K562 (cell line): ENCODE results near the gene C19orf85. TPM values are rescaled to one million over a fixed set of nuclear protein-coding genes. Genes with fewer than 3 reads are reported as not detected.

Experiments used
- ATAC-seq: fragments of 200-7000 bp; cut with Tn5 transposase; 3 replicates; pipeline ENCODE4 v1.9.1; 2020; ENCODE audit warnings: moderate library complexity
- BruUV-seq: library from RNA; stranded (reverse); fragments of 400-500 nt; replicated peaks from 2 replicates; lab custom pipeline; 2021; lab: Mats Ljungman, UMichigan
- CTCF ChIA-PET: fragments of 300-600 bp; formaldehyde crosslinking; extraction: SDS; loops from one replicate; lab custom pipeline; 2021; ENCODE audit warnings: low intra/inter-chr PET ratio; lab: Yijun Ruan, JAX
- POLR2A ChIA-PET: fragments of 300-600, 350-650 bp; sonication (Branson Sonifier 250); formaldehyde crosslinking; extraction: SDS; loops from one replicate; lab custom pipeline; 2021; ENCODE audit warnings: antibody characterized with exemption, inconsistent platforms; lab: Yijun Ruan, JAX
- DNase-seq, 4 experiments: peaks; one replicate each; pipeline versions ENCODE4 v3.0.0 to v3.0.0-alpha.2; 2011 to 2018; ENCODE audit warnings: low spot score in 3 of 4, mixed read lengths in 3 of 4; ENCODE audit errors: extremely low read depth in 1 of 4
- FAIRE-seq: peaks from 2 replicates; lab custom pipeline; 2011; peaks lifted over from hg19 to GRCh38; lab: Jason Lieb, UNC
- H2AFZ ChIP-seq: 2 replicates; pipeline ENCODE4 v1.6.0; 2011; ENCODE audit warnings: low read depth, low read length, control low read depth, inconsistent platforms
- H3K27ac ChIP-seq: fragments of 200-600 bp; 3 replicates; pipeline ENCODE4 v1.8.0; 2011; ENCODE audit warnings: low read depth, mild to moderate bottlenecking, control low read depth, inconsistent platforms, low read length, moderate library complexity, mixed read lengths; ENCODE audit errors: extremely low read depth
- H3K27me3 ChIP-seq, 2 experiments: fragments of 300-600 bp in 1 of 2; 2 replicates in 1 of 2; 3 replicates in 1 of 2; pipeline versions ENCODE4 v1.6.0 to v1.8.0; 2011; ENCODE audit warnings: inconsistent platforms in 2 of 2, low read length in 2 of 2, mild to moderate bottlenecking in 1 of 2, mixed read lengths in 1 of 2, moderate library complexity in 1 of 2; ENCODE audit not compliant: control insufficient read depth in 2 of 2, insufficient read depth in 2 of 2
- H3K36me3 ChIP-seq: fragments of 300-600 bp; 3 replicates; pipeline ENCODE4 v1.8.0; 2011; ENCODE audit warnings: mild to moderate bottlenecking, low read length, inconsistent platforms; ENCODE audit not compliant: control insufficient read depth, insufficient read depth
- H3K4me1 ChIP-seq, 2 experiments: fragments of 200-600 bp in 1 of 2; replicated peaks in 1 of 2; 2 replicates in 1 of 2; 3 replicates in 1 of 2; pipeline versions ENCODE4 v1.5.1 to v1.8.0; 2011; ENCODE audit warnings: inconsistent platforms in 2 of 2, low read length in 2 of 2, mild to moderate bottlenecking in 1 of 2, mixed read lengths in 1 of 2, moderate library complexity in 1 of 2; ENCODE audit not compliant: control insufficient read depth in 2 of 2, insufficient read depth in 2 of 2
- H3K4me2 ChIP-seq: 2 replicates; pipeline ENCODE4 v1.6.1; 2011; ENCODE audit warnings: low read length, control low read depth, inconsistent platforms, mixed read lengths; ENCODE audit not compliant: insufficient read depth
- H3K4me3 ChIP-seq: fragments of 200-600 bp; sonication (generic), shearing (Covaris generic); 2 replicates; pipeline ENCODE4 v1.5.1; 2016; ENCODE audit warnings: control low read depth, inconsistent platforms
- H3K79me2 ChIP-seq: fragments of 200-600 bp; 3 replicates; pipeline ENCODE4 v1.8.0; 2011; ENCODE audit warnings: low read length, inconsistent platforms; ENCODE audit not compliant: control insufficient read depth, insufficient read depth
- H3K9ac ChIP-seq, 2 experiments: 2 replicates each; pipeline versions ENCODE4 v1.6.0 to v1.6.1; 2011; ENCODE audit warnings: low read depth in 2 of 2, low read length in 2 of 2, control low read depth in 1 of 2, inconsistent platforms in 1 of 2, mild to moderate bottlenecking in 1 of 2, mixed read lengths in 1 of 2; ENCODE audit not compliant: insufficient read depth in 1 of 2
- H3K9me1 ChIP-seq: one replicate; pipeline ENCODE4 v1.6.0; 2011; ENCODE audit warnings: inconsistent platforms, mild to moderate bottlenecking, low read length, moderate library complexity; ENCODE audit not compliant: control insufficient read depth, insufficient read depth
- H3K9me3 ChIP-seq: replicated peaks from 2 replicates; pipeline ENCODE4 v1.5.1; 2011; ENCODE audit warnings: low read depth, low read length, inconsistent platforms; ENCODE audit not compliant: control insufficient read depth, insufficient read depth
- H4K20me1 ChIP-seq: replicated peaks from 2 replicates; pipeline ENCODE4 v1.6.1; 2011; ENCODE audit warnings: low read length, inconsistent platforms, mixed read lengths; ENCODE audit not compliant: control insufficient read depth, insufficient read depth
- JUND ChIP-seq, 2 experiments: IDR thresholded peaks; 2 replicates in 1 of 2; 3 replicates in 1 of 2; pipeline ENCODE4 v1.6.1; 2011; ENCODE audit warnings: borderline replicate concordance in 2 of 2, low read depth in 2 of 2, low read length in 2 of 2, improper control_type of control experiment in 1 of 2, missing biosample characterization in 1 of 2, missing genetic modification characterization in 1 of 2, missing genetic modification reagents in 1 of 2
- KLF16 ChIP-seq: IDR thresholded peaks from 2 replicates; pipeline ENCODE4 v1.6.1; 2016; ENCODE audit warnings: antibody characterized with exemption
- LCOR ChIP-seq: sonication (generic); formaldehyde crosslinking; IDR thresholded peaks from 2 replicates; pipeline ENCODE4 v1.8.0; 2022; ENCODE audit warnings: mild to moderate bottlenecking, missing genetic modification reagents
- MAFK ChIP-seq: IDR thresholded peaks from 2 replicates; pipeline ENCODE4 v1.6.1; 2011; ENCODE audit warnings: low read length, improper control_type of control experiment
- RAD21 ChIP-seq, 2 experiments: fragments of 250-450 bp in 1 of 2; fragments of 450-650 bp in 1 of 2; sonication (Bioruptor Pico) in 1 of 2; formaldehyde crosslinking in 1 of 2; IDR thresholded peaks in 1 of 2; conservative IDR thresholded peaks in 1 of 2; 2 replicates each; pipeline versions ENCODE4 v1.4.0 to v1.8.0; 2020 to 2022; ENCODE audit warnings: mild to moderate bottlenecking in 2 of 2, moderate library complexity in 1 of 2
- RBM17 ChIP-seq: fragments of 200-400 bp; formaldehyde crosslinking; IDR thresholded peaks from 2 replicates; pipeline ENCODE4 v1.6.1; 2017; ENCODE audit warnings: low read depth, mild to moderate bottlenecking, low read length, borderline replicate concordance
- SNRNP70 ChIP-seq: fragments of 200-400 bp; formaldehyde crosslinking; optimal IDR thresholded peaks from 2 replicates; pipeline ENCODE3; 2017; ENCODE audit warnings: low read depth, low read length
- WGBS: fragments of 100-300 bp; shearing (Covaris generic); methylation state at CpG from one replicate; pipeline ENCODE4 v1.1.6; 2016; ENCODE audit warnings: low coverage, mixed read lengths; ENCODE audit not compliant: insufficient coverage; ENCODE audit errors: missing lambda C conversion rate; 5-methylcytosine and 5-hydroxymethylcytosine counted together
- in situ Hi-C: fragments of 300-500 bp; cut with MboI; formaldehyde crosslinking; loops from 4 replicates; pipeline ENCODE4 v1.15.0; 2018; ENCODE audit warnings: inconsistent platforms, mixed read lengths
- intact Hi-C: fragments of 100-400 bp; cut with micrococcal nuclease; formaldehyde crosslinking; loops from 2 replicates; pipeline ENCODE4 v1.14.2; 2022
- polyA plus RNA-seq, 8 experiments: library from polyadenylated mRNA; depleted of rRNA in 4 of 8; stranded (reverse) in 5 of 8; unstranded in 3 of 8; fragments of >200 nt; fragmentation: Nextera tagmentation in 2 of 8; fragmentation: Illumina TruSeq in 1 of 8; extraction: Ambion mirVana in 2 of 8; extraction: Trizol in 1 of 8; gene quantifications; 2 replicates each; pipeline versions ENCODE4 v1.2.1 to v1.2.3, GENCODE V29; 2011 to 2014; ENCODE audit warnings: inconsistent platforms in 1 of 8, missing spikeins in 1 of 8
- total RNA-seq, 7 experiments: library from RNA; depleted of rRNA in 6 of 7; stranded (reverse); fragments of >200 nt in 6 of 7; fragmentation: Illumina TruSeq in 2 of 7; extraction: Trizol in 2 of 7; gene quantifications; 2 replicates each; pipeline versions ENCODE4 v1.2.1 to v1.2.3, GENCODE V29; 2011 to 2021; ENCODE audit warnings: low replicate concordance in 1 of 7
- TF ChIP-seq, protein P1 (sequence below): fragments of 450-650 bp; formaldehyde crosslinking; IDR thresholded peaks from 2 replicates; pipeline ENCODE4 v1.4.0; 2022; ENCODE audit warnings: missing genetic modification characterization
- TF ChIP-seq, protein P2 (sequence below): fragments of 250-450 bp; sonication (Bioruptor Pico); IDR thresholded peaks from 2 replicates; pipeline ENCODE4 v1.4.0; 2020; ENCODE audit warnings: mild to moderate bottlenecking, moderate library complexity
- TF ChIP-seq, protein P3 (sequence below): sonication (generic); formaldehyde crosslinking; IDR thresholded peaks from 2 replicates; pipeline ENCODE4 v1.8.1; 2023; ENCODE audit warnings: mild to moderate bottlenecking, missing genetic modification reagents
- TF ChIP-seq, protein P4 (sequence below): fragments of 450-650 bp; formaldehyde crosslinking; IDR thresholded peaks from 2 replicates; pipeline ENCODE4 v1.4.0; 2020; ENCODE audit warnings: mild to moderate bottlenecking, moderate library complexity

The C19orf85 gene
- total and polyA plus RNA-seq, 9 of the 15 experiments (the other 6 are each of a cell fraction or from before 2014, with no cell fraction given): not detected

DNA sequence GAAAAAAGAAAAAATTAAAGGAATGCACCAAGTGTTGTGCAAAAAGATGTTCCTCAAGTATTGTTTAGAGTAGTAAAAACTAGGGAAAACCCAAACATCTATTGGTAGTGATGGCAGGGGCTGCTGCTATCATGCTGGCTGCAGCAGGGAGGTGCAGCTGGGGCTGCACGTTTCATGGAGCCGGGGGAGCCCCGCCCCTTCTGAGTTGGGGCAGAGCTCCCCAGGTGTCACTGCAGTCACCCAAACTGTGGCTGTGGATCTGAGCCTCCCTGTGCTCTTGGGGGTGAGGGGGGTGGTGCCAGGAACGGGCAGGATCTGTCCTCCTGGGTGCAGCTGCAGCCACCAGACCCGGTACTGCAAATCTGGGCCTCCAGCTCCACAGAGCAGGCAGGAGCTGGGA, 45.4 kb downstream of the C19orf85 start (continued):
- TF ChIP-seq RBM17 (no peak), SNRNP70 (no peak)
- TF ChIP-seq, protein P1, sequence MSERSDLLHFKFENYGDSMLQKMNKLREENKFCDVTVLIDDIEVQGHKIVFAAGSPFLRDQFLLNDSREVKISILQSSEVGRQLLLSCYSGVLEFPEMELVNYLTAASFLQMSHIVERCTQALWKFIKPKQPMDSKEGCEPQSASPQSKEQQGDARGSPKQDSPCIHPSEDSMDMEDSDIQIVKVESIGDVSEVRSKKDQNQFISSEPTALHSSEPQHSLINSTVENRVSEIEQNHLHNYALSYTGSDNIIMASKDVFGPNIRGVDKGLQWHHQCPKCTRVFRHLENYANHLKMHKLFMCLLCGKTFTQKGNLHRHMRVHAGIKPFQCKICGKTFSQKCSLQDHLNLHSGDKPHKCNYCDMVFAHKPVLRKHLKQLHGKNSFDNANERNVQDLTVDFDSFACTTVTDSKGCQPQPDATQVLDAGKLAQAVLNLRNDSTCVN (CRISPR knock-in tag): no peak
- TF ChIP-seq, protein P2, sequence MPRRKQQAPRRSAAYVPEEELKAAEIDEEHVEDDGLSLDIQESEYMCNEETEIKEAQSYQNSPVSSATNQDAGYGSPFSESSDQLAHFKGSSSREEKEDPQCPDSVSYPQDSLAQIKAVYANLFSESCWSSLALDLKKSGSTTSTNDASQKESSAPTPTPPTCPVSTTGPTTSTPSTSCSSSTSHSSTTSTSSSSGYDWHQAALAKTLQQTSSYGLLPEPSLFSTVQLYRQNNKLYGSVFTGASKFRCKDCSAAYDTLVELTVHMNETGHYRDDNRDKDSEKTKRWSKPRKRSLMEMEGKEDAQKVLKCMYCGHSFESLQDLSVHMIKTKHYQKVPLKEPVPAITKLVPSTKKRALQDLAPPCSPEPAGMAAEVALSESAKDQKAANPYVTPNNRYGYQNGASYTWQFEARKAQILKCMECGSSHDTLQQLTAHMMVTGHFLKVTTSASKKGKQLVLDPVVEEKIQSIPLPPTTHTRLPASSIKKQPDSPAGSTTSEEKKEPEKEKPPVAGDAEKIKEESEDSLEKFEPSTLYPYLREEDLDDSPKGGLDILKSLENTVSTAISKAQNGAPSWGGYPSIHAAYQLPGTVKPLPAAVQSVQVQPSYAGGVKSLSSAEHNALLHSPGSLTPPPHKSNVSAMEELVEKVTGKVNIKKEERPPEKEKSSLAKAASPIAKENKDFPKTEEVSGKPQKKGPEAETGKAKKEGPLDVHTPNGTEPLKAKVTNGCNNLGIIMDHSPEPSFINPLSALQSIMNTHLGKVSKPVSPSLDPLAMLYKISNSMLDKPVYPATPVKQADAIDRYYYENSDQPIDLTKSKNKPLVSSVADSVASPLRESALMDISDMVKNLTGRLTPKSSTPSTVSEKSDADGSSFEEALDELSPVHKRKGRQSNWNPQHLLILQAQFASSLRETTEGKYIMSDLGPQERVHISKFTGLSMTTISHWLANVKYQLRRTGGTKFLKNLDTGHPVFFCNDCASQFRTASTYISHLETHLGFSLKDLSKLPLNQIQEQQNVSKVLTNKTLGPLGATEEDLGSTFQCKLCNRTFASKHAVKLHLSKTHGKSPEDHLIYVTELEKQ (CRISPR knock-in tag): no peak

DNA sequence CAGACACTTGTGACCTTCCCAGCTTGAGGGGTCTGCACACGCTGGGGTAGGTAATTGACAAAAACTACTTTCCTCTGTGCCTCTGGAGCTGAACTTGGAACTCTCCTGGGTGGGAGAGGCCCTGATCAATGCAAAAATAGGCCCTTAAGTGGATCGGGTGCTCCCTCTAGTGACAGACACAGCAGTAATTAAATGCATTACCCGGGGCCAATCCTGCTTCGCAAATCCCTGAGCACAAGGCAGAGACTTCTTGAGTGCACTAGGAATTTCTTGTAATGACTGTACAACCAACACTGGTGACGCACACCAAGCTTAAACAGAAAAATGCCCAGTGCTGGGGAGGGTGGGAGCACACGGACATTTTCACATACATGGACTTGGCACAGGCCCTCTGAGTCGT, 46.4 kb downstream of the C19orf85 start:
- Histone ChIP-seq H3K79me2 (no peaks in the 10 kb centered on the region), H3K9me3 (0 out of 2 replicates have a peak, but pooled peaks cover 3% of the 10 kb centered on the region), H3K9me1 (no peaks in the 10 kb centered on the region), H3K4me3 (no peak overlapping the region), H3K4me2 (no peak overlapping the region), H3K9ac (no peak overlapping the region), H3K36me3 (no peaks in the 10 kb centered on the region), H3K27ac (no peak overlapping the region; the same call in 2 of the 3 replicates), H3K27me3 (no peaks in the 10 kb centered on the region), H2AFZ (peak overlapping the region; percentile 50; the same call in 1 of the 2 replicates), H3K4me1 (peaks cover 4 to 10% of the 10 kb centered on the region in 2 experiments; a peak in 3 of 5 replicates), H4K20me1 (no peaks in the 10 kb centered on the region)
- peak; percentile 96 for ATAC-seq
- WGBS: 11% methylated on average over 7 of the region's 7 CpGs
- in situ Hi-C loops (no loop called here), intact Hi-C loops (loop anchor here (10.0 kb wide), 1 partner anchor 333 kb away; no protein-coding TSS in a partner anchor)
- no TSS peak for BruUV-seq
- CTCF ChIA-PET: interaction anchor here (0.6 to 2.2 kb wide), 3 partner anchors 206 to 276 kb away, joined by 4 to 5 read pairs (median 4); no protein-coding TSS in a partner anchor
- DNase-seq: peak; percentile 59 to 80 (median 70)
- peak; percentile 93 for FAIRE-seq
- POLR2A ChIA-PET: interaction anchor here (0.6 to 2.5 kb wide), 4 partner anchors 11 to 330 kb away, joined by 3 to 14 read pairs (median 8); partner anchors contain the start of gene UBE2S
- TF ChIP-seq MAFK (no peak), KLF16 (peak; percentile 39; the same call in 1 of the 2 replicates), LCOR (CRISPR knock-in tag) (0 out of 2 replicates have a peak, but pooled peaks have one; percentile 36), RAD21 (CRISPR knock-in tag; conservative IDR thresholded peaks at IDR 0.05 in 1 of 2, IDR thresholded peaks at IDR 0.05 in 1 of 2) (peak; percentile 81 to 91), JUND (IDR thresholded peaks at IDR 0.05; ENCODE audit: borderline replicate concordance, low read depth, low read length) (0 out of 2 replicates have a peak, but pooled peaks have one; percentile 13), JUND (tag; IDR thresholded peaks at IDR 0.05; ENCODE audit: borderline replicate concordance, low read depth, low read length) (no peak; the same call in 2 of the 3 replicates)
- TF ChIP-seq, protein P3, sequence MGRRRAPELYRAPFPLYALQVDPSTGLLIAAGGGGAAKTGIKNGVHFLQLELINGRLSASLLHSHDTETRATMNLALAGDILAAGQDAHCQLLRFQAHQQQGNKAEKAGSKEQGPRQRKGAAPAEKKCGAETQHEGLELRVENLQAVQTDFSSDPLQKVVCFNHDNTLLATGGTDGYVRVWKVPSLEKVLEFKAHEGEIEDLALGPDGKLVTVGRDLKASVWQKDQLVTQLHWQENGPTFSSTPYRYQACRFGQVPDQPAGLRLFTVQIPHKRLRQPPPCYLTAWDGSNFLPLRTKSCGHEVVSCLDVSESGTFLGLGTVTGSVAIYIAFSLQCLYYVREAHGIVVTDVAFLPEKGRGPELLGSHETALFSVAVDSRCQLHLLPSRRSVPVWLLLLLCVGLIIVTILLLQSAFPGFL: 0 out of 2 replicates have a peak, but pooled peaks have one; percentile 61
- TF ChIP-seq, protein P4, sequence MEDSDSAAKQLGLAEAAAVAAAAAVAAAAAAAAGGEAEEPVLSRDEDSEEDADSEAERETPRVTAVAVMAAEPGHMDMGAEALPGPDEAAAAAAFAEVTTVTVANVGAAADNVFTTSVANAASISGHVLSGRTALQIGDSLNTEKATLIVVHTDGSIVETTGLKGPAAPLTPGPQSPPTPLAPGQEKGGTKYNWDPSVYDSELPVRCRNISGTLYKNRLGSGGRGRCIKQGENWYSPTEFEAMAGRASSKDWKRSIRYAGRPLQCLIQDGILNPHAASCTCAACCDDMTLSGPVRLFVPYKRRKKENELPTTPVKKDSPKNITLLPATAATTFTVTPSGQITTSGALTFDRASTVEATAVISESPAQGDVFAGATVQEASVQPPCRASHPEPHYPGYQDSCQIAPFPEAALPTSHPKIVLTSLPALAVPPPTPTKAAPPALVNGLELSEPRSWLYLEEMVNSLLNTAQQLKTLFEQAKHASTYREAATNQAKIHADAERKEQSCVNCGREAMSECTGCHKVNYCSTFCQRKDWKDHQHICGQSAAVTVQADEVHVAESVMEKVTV (CRISPR knock-in tag): peak; percentile 71
